ENCODE measurements around the gene ABCB9.

The ABCB9 gene

GRCh38 chr12:122999986-123000420 is 33.7 kb upstream of the ABCB9 start:
- in situ Hi-C loops (cut with HindIII; ENCODE audit: low pct_ligation_motif_present, low sequenced_read_pairs), result no loop called here
- H3K27ac ChIP-seq, result no peak overlapping the region
- no peaks in the 10 kb centered on the region for H3K36me3 ChIP-seq (replicated peaks)
- H3K27me3 ChIP-seq (replicated peaks), result no peaks in the 10 kb centered on the region
- H3K4me3 ChIP-seq (ENCODE audit: low read depth, low read length), result no peak overlapping the region
- TF ChIP-seq CTCF (IDR thresholded peaks at IDR 0.05; ENCODE audit: low read depth, low read length, missing control alignments), result no peak
- no peak for DNase-seq

GRCh38 chr12:122999196-122999946 is 33.1 kb upstream of the ABCB9 start:
- no peak for DNase-seq
- TF ChIP-seq CTCF (IDR thresholded peaks at IDR 0.05; ENCODE audit: low read depth, low read length, missing control alignments), result no peak
- Histone ChIP-seq H3K4me3 (ENCODE audit: low read depth, low read length) (no peak overlapping the region), H3K36me3 (replicated peaks) (no peaks in the 10 kb centered on the region), H3K27me3 (replicated peaks) (no peaks in the 10 kb centered on the region), H3K27ac (no peak overlapping the region)
- in situ Hi-C loops (cut with HindIII; ENCODE audit: low pct_ligation_motif_present, low sequenced_read_pairs), result no loop called here

- Histone ChIP-seq H3K36me3 (replicated peaks) (no peaks in the 10 kb centered on the region), H3K4me3 (ENCODE audit: low read depth, low read length) (no peak overlapping the region), H3K27me3 (replicated peaks) (no peaks in the 10 kb centered on the region), H3K27ac (no peak overlapping the region)
- DNase-seq, result no peak
- in situ Hi-C loops (cut with HindIII; ENCODE audit: low pct_ligation_motif_present, low sequenced_read_pairs), result no loop called here
- TF ChIP-seq CTCF (IDR thresholded peaks at IDR 0.05; ENCODE audit: low read depth, low read length, missing control alignments), result no peak
Measured at GRCh38 chr12:122998316-122998715, 32.1 kb upstream of the ABCB9 start.

- no peak overlapping the region for H3K27ac ChIP-seq
- H3K27me3 ChIP-seq (replicated peaks), result no peaks in the 10 kb centered on the region
- DNase-seq, result no peak
- in situ Hi-C loops (cut with HindIII; ENCODE audit: low pct_ligation_motif_present, low sequenced_read_pairs), result no loop called here
- H3K4me3 ChIP-seq (ENCODE audit: low read depth, low read length), result no peak overlapping the region
- H3K36me3 ChIP-seq (replicated peaks), result no peaks in the 10 kb centered on the region
- TF ChIP-seq CTCF (IDR thresholded peaks at IDR 0.05; ENCODE audit: low read depth, low read length, missing control alignments), result no peak
Measured at GRCh38 chr12:122997343-122998250, 31.3 kb upstream of the ABCB9 start.

GRCh38 chr12:122996621-122997342 is 30.5 kb upstream of the ABCB9 start:
- H3K27ac ChIP-seq, result no peak overlapping the region
- no peak for DNase-seq
- no peaks in the 10 kb centered on the region for H3K36me3 ChIP-seq (replicated peaks)
- no peak overlapping the region for H3K4me3 ChIP-seq (ENCODE audit: low read depth, low read length)
- H3K27me3 ChIP-seq (replicated peaks), result no peaks in the 10 kb centered on the region
- in situ Hi-C loops (cut with HindIII; ENCODE audit: low pct_ligation_motif_present, low sequenced_read_pairs), result no loop called here
- TF ChIP-seq CTCF (IDR thresholded peaks at IDR 0.05; ENCODE audit: low read depth, low read length, missing control alignments), result no peak
